AG04450 (cell line): ENCODE data around the gene SCO2. TPM values are rescaled to one million over a fixed set of nuclear protein-coding genes. Genes with fewer than 3 reads are reported as not detected.

ENCODE experiments used
- CTCF ChIA-PET: fragments of 300-600, 350-600 bp; formaldehyde crosslinking; extraction: SDS; loops from one replicate; lab custom pipeline; 2022; ENCODE audit warnings: antibody characterized with exemption, inconsistent platforms; lab: Charles Lee
- POLR2A ChIA-PET: fragments of 350-600 bp; formaldehyde crosslinking; extraction: SDS; loops from one replicate; lab custom pipeline; 2021; ENCODE audit warnings: antibody characterized with exemption, inconsistent platforms; lab: Yijun Ruan, JAX
- DNase-seq: peaks from one replicate; pipeline ENCODE4 v3.0.0-alpha.2; 2011; ENCODE audit warnings: low read depth, low spot score
- H3K27ac ChIP-seq: one replicate; pipeline ENCODE4 v1.5.1; 2012; ENCODE audit warnings: low read depth, low read length, control low read depth
- H3K27me3 ChIP-seq: one replicate; pipeline ENCODE4 v1.6.0; 2012; ENCODE audit warnings: low read length; ENCODE audit not compliant: control insufficient read depth, insufficient read depth
- H3K4me3 ChIP-seq: 2 replicates; pipeline ENCODE4 v1.5.1; 2011; ENCODE audit warnings: mild to moderate bottlenecking, low read depth, low read length, control low read depth
- H3K9me3 ChIP-seq: 2 replicates; pipeline ENCODE4 v1.5.1; 2012; ENCODE audit warnings: low read length; ENCODE audit not compliant: control insufficient read depth, insufficient read depth
- polyA plus RNA-seq: library from polyadenylated mRNA; depleted of rRNA; stranded (reverse); fragments of >200 nt; gene quantifications from 2 replicates; pipeline ENCODE4 v1.2.3, GENCODE V29; 2011
- TF ChIP-seq, protein P1 (sequence below): IDR thresholded peaks from 2 replicates; pipeline ENCODE4 v1.5.1; 2011; ENCODE audit warnings: low read depth, low read length, control low read depth, inconsistent platforms

SCO2 gene
- polyA plus RNA-seq, 1 experiment: 0.15 TPM

DNA sequence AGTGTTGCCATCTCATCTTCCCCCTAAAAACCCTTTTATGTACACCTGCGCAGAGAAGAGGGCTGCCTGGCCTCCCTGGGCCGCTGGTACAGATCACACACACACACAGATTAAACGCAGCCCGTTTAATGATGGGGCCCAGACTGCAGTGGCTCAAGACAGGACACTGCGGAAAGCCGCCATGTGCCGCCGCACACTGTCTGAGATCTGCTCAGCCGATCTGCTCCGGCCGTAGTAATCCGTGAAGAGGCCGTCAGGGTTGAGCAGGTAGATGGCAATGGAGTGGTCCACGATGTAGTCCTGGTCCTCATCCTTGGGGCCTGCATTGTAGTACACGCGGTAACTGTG lies 2.0 kb downstream of the SCO2 start:
- H3K27ac ChIP-seq: no peak overlapping the region
- DNase-seq: no peak
- POLR2A ChIA-PET: no interaction called here
- CTCF ChIA-PET: no interaction called here
- H3K27me3 ChIP-seq: no peaks in the 10 kb centered on the region
- H3K9me3 ChIP-seq: no peaks in the 10 kb centered on the region; the same call in 1 of the 2 replicates
- TF ChIP-seq, protein P1, sequence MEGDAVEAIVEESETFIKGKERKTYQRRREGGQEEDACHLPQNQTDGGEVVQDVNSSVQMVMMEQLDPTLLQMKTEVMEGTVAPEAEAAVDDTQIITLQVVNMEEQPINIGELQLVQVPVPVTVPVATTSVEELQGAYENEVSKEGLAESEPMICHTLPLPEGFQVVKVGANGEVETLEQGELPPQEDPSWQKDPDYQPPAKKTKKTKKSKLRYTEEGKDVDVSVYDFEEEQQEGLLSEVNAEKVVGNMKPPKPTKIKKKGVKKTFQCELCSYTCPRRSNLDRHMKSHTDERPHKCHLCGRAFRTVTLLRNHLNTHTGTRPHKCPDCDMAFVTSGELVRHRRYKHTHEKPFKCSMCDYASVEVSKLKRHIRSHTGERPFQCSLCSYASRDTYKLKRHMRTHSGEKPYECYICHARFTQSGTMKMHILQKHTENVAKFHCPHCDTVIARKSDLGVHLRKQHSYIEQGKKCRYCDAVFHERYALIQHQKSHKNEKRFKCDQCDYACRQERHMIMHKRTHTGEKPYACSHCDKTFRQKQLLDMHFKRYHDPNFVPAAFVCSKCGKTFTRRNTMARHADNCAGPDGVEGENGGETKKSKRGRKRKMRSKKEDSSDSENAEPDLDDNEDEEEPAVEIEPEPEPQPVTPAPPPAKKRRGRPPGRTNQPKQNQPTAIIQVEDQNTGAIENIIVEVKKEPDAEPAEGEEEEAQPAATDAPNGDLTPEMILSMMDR: no peak
- no peak overlapping the region for H3K4me3 ChIP-seq

DNA sequence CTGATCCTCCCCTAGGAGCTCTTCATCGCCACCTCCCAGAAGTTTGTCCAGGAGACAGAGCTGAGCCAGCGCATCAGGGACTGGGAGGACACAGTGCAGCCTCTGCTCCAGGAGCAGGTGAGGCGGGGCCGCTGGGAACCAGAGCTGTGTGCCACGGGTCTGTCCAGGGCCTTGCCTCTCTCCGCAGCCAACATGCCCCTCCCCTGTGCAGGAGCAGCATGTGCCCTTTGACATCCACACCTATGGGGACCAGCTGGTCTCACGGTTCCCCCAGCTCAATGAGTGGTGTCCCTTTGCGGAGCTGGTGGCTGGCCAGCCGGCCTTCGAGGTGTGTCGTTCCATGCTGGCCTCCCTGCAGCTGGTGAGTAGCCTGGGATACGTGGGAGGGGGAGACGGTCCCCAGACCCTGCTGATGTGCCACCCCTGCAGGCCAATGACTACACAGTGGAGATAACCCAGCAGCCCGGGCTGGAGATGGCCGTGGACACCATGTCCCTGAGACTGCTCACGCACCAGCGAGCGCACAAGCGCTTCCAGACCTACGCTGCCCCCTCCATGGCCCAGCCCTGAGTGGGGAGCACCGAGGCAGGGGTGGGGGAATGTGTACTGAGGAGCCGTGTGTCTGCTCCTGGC lies 2.5 kb downstream of the SCO2 start:
- DNase-seq: no peak
- H3K27me3 ChIP-seq: no peaks in the 10 kb centered on the region
- CTCF ChIA-PET: no interaction called here
- no peaks in the 10 kb centered on the region; the same call in 1 of the 2 replicates for H3K9me3 ChIP-seq
- no peak overlapping the region for H3K27ac ChIP-seq
- POLR2A ChIA-PET: no interaction called here
- no peak overlapping the region for H3K4me3 ChIP-seq
- TF ChIP-seq, protein P1: no peak

DNA sequence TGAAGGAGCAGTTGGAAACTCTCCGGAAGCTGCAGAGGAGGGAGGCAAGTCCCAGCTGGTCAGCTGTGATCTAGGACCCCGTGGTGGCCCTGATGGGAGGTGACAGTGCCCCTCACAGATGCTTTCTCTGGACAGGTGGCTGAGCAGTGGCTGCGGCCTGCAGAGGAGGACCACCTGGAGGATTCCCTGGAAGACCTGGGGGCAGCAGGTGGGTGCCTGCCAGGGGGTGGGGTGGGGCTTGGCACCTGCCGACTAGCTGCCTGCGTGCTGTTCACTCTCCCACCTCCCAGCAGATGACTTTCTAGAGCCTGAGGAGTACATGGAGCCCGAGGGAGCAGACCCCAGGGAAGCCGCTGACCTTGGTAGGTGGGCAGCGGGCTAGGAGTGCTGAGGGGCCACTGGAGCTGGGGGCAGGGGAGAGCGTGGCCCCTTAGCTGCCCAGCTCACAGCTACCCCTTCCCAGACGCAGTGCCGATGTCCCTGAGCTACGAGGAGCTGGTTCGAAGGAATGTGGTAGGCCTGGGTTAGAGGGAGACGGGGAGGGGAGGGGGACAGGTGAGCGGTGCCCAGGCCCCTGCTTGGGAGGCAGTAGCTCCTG lies 3.1 kb downstream of the SCO2 start:
- POLR2A ChIA-PET: no interaction called here
- no peaks in the 10 kb centered on the region; the same call in 1 of the 2 replicates for H3K9me3 ChIP-seq
- H3K27ac ChIP-seq: no peak overlapping the region
- no peak for DNase-seq
- no peak overlapping the region for H3K4me3 ChIP-seq
- TF ChIP-seq, protein P1: no peak
- CTCF ChIA-PET: no interaction called here
- no peaks in the 10 kb centered on the region for H3K27me3 ChIP-seq

DNA sequence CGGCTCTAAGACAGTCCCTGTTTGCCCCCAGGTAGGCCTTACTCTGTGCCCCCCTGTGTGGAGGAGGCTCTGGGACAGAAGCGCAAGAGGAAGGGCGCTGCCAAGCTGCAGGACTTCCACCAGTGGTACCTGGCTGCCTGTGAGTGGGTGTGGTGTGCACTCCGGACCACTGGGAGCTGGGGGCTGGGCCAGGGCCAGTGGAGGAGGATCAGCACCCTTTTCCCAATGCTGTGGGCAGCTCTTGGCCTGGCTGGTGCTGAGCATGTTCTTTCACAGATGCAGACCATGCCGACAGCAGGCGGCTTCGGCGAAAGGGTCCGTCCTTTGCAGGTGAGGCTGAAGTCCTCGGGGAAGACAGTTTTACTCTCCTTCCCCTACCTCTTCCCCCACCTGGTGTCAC lies 3.7 kb downstream of the SCO2 start:
- CTCF ChIA-PET: no interaction called here

More for the DNA sequence above, 3.7 kb downstream of the SCO2 start:
- POLR2A ChIA-PET: no interaction called here
- Histone ChIP-seq H3K4me3 (no peak overlapping the region), H3K27me3 (no peaks in the 10 kb centered on the region), H3K27ac (no peak overlapping the region), H3K9me3 (no peaks in the 10 kb centered on the region; the same call in 1 of the 2 replicates)
- no peak for DNase-seq
- TF ChIP-seq, protein P1: no peak
